Breast epithelium (tissue), 3 donors: Measurements from ENCODE around the gene ZC2HC1C.

ENCODE experiments used
- POLR2AphosphoS5 ChIP-seq, 3 donors: sonication (generic); formaldehyde crosslinking; IDR thresholded peaks; one replicate each; pipeline ENCODE4 v1.6.1; 2017; ENCODE audit warnings: antibody characterized with exemption in 3 of 3
- TF ChIP-seq, protein P1 (sequence below), 3 donors: fragments of 450-650 bp; IDR thresholded peaks; one replicate each; pipeline ENCODE4 v1.5.1; 2016 to 2017; ENCODE audit warnings: antibody characterized with exemption in 3 of 3, mild to moderate bottlenecking in 3 of 3, moderate library complexity in 3 of 3

DNA sequence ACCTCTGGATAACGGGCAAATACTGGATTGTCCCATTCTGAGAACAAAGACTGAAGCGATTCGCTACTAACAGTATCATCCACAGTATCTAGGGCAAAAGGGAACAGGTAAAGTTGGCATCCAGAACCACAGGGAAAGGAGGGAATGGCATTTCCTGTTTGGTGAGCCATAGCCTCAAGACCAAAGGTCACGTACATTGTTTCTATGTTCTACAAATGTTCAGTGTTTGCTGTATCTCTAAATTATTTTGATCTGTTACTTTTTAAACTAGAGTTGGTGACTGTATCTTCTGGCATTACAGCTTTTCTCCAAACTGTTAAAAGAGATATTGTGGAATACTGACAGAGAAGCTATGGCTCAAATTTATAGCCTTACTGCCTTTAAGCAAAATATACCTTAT is 27.8 kb upstream of the ZC2HC1C start:
- TF ChIP-seq, protein P1, sequence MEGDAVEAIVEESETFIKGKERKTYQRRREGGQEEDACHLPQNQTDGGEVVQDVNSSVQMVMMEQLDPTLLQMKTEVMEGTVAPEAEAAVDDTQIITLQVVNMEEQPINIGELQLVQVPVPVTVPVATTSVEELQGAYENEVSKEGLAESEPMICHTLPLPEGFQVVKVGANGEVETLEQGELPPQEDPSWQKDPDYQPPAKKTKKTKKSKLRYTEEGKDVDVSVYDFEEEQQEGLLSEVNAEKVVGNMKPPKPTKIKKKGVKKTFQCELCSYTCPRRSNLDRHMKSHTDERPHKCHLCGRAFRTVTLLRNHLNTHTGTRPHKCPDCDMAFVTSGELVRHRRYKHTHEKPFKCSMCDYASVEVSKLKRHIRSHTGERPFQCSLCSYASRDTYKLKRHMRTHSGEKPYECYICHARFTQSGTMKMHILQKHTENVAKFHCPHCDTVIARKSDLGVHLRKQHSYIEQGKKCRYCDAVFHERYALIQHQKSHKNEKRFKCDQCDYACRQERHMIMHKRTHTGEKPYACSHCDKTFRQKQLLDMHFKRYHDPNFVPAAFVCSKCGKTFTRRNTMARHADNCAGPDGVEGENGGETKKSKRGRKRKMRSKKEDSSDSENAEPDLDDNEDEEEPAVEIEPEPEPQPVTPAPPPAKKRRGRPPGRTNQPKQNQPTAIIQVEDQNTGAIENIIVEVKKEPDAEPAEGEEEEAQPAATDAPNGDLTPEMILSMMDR (IDR thresholded peaks at IDR 0.05) = no peak
- no peak for TF ChIP-seq POLR2AphosphoS5 (IDR thresholded peaks at IDR 0.05)
